PFSK-1 (cell line): ENCODE results near the gene MYO16.

Experiments
- FOXP2 ChIP-seq: optimal IDR thresholded peaks from 2 replicates; pipeline ENCODE3; 2011; ENCODE audit warnings: borderline replicate concordance, control low read depth, inconsistent platforms; ENCODE audit not compliant: insufficient read depth; ENCODE audit errors: extremely low read length, extremely low read depth
- POLR2AphosphoS5 ChIP-seq: IDR thresholded peaks from 2 replicates; pipeline ENCODE4 v1.6.1; 2012; ENCODE audit warnings: low read depth, mild to moderate bottlenecking, control low read depth, low read length, moderate library complexity
- SIN3A ChIP-seq: IDR thresholded peaks from 2 replicates; pipeline ENCODE4 v1.6.1; 2012; ENCODE audit warnings: mild to moderate bottlenecking, low read length, moderate library complexity, borderline replicate concordance; ENCODE audit not compliant: insufficient read depth
- TAF1 ChIP-seq: IDR thresholded peaks from 2 replicates; pipeline ENCODE4 v1.6.1; 2012; ENCODE audit warnings: low read length, control low read depth, borderline replicate concordance; ENCODE audit not compliant: insufficient read depth
- TF ChIP-seq, protein P1 (sequence below), 2 experiments: IDR thresholded peaks; 2 replicates each; pipeline versions ENCODE4 v1.6.1 to v1.8.0; 2011 to 2012; ENCODE audit warnings: low read depth in 2 of 2, low read length in 2 of 2, control low read depth in 1 of 2, inconsistent platforms in 1 of 2, mild to moderate bottlenecking in 1 of 2, moderate library complexity in 1 of 2; ENCODE audit not compliant: insufficient read depth in 1 of 2

Gene MYO16

DNA sequence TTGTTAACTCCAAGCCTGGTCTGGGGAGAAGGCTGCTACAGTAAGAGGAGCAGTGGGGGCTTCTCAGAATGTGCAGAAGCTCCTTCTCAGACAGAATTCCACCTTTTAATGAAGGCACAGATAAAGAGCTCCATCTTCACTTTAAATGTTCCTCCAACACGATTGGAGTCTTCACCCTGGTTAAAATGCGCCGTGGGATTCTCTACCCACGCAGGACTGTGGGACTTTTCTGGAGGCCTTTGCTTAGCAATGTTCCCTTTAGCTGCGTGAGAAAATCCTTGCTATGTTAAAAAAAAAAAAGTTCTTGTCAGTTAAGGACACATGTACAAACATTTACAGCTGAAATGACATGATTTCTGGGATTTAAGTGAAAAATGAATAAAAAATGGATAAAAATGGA is 546.3 kb downstream of the MYO16 start:
- TF ChIP-seq TAF1 (no peak), POLR2AphosphoS5 (no peak), FOXP2 (no peak), SIN3A (no peak)
- TF ChIP-seq, protein P1, sequence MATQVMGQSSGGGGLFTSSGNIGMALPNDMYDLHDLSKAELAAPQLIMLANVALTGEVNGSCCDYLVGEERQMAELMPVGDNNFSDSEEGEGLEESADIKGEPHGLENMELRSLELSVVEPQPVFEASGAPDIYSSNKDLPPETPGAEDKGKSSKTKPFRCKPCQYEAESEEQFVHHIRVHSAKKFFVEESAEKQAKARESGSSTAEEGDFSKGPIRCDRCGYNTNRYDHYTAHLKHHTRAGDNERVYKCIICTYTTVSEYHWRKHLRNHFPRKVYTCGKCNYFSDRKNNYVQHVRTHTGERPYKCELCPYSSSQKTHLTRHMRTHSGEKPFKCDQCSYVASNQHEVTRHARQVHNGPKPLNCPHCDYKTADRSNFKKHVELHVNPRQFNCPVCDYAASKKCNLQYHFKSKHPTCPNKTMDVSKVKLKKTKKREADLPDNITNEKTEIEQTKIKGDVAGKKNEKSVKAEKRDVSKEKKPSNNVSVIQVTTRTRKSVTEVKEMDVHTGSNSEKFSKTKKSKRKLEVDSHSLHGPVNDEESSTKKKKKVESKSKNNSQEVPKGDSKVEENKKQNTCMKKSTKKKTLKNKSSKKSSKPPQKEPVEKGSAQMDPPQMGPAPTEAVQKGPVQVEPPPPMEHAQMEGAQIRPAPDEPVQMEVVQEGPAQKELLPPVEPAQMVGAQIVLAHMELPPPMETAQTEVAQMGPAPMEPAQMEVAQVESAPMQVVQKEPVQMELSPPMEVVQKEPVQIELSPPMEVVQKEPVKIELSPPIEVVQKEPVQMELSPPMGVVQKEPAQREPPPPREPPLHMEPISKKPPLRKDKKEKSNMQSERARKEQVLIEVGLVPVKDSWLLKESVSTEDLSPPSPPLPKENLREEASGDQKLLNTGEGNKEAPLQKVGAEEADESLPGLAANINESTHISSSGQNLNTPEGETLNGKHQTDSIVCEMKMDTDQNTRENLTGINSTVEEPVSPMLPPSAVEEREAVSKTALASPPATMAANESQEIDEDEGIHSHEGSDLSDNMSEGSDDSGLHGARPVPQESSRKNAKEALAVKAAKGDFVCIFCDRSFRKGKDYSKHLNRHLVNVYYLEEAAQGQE (IDR thresholded peaks at IDR 0.05; ENCODE audit: insufficient read depth in 1 of 2, low read depth in 2 of 2, low read length in 2 of 2): no peak

GRCh38 chr13:109180905-109181425 is 551.6 kb downstream of the MYO16 start:
- TF ChIP-seq POLR2AphosphoS5: no peak

GRCh38 chr13:109182777-109183465 is 553.5 kb downstream of the MYO16 start:
- TF ChIP-seq POLR2AphosphoS5 (no peak), SIN3A (no peak), TAF1 (no peak), FOXP2 (no peak)
- TF ChIP-seq, protein P1 (IDR thresholded peaks at IDR 0.05; ENCODE audit: insufficient read depth in 1 of 2, low read depth in 2 of 2, low read length in 2 of 2): no peak

DNA sequence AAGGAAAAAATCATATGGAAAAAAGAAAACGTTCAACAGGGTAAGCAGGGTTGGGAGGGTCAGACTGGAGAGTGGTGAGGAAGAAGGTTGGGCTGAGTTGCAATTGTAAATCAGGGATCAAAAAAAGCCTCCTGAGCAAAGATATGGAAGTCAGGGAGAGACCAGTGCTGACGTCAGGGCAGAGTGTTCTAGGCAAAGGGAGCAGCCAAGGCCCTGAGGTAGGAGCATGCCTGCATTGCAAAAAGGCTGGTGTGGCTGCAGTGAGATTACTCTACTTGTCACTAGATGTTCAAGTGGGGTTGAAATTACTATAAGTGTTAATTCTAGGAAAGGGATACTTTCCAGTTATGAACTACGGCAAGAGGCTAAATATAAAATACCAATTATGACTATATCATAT is 562.0 kb downstream of the MYO16 start:
- TF ChIP-seq SIN3A (no peak), POLR2AphosphoS5 (no peak), TAF1 (no peak), FOXP2 (no peak)
- TF ChIP-seq, protein P1 (IDR thresholded peaks at IDR 0.05; ENCODE audit: insufficient read depth in 1 of 2, low read depth in 2 of 2, low read length in 2 of 2): no peak

DNA sequence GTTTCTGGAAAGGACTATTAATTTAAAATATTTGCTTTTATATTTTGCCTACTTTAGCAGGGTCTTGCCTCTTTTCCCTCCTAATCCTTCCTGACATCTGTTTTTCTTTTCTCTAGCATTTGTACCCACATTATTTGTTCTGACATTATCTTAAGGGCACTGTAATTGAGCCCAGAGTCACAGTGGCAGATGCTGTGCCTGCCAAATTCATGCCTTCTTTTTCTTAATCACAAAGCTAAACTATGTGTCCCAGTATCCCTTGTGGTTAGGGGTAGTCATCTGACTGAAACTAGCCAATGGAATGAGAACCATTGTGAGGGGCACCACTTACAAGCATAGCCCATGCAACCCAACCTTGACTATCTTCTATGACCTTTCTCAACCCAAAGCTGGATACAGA is 562.9 kb downstream of the MYO16 start:
- TF ChIP-seq SIN3A (no peak), POLR2AphosphoS5 (no peak), FOXP2 (no peak), TAF1 (no peak)
- TF ChIP-seq, protein P1 (IDR thresholded peaks at IDR 0.05; ENCODE audit: insufficient read depth in 1 of 2, low read depth in 2 of 2, low read length in 2 of 2): no peak
